HG02571 (cell line): ENCODE measurements around the gene NOTCH2.

ENCODE experiments used
- ATAC-seq: cut with Tn5 transposase; IDR thresholded peaks from one replicate; pipeline ENCODE4 v1.9.1; 2021; ENCODE audit warnings: mild to moderate bottlenecking, moderate library complexity; ENCODE audit not compliant: unreplicated experiment

NOTCH2 gene

GRCh38 chr1:119912963-119913362 is 156.5 kb downstream of the NOTCH2 start:
- ATAC-seq: no peak

- ATAC-seq: no peak
Observed at GRCh38 chr1:119911775-119912174, 157.7 kb downstream of the NOTCH2 start.

- ATAC-seq: no peak
Observed at GRCh38 chr1:119910618-119911017, 158.8 kb downstream of the NOTCH2 start.

GRCh38 chr1:119909890-119910596 is 159.4 kb downstream of the NOTCH2 start:
- ATAC-seq: no peak

GRCh38 chr1:119908661-119909060 is 160.8 kb downstream of the NOTCH2 start:
- no peak for ATAC-seq

- ATAC-seq: no peak
Observed at GRCh38 chr1:119906927-119907652, 162.4 kb downstream of the NOTCH2 start.

- no peak for ATAC-seq
Observed at GRCh38 chr1:119903443-119903835, 166.0 kb downstream of the NOTCH2 start.

GRCh38 chr1:119902775-119903442 is 166.6 kb downstream of the NOTCH2 start:
- no peak for ATAC-seq

- ATAC-seq: no peak
Observed at GRCh38 chr1:119898981-119899720, 170.3 kb downstream of the NOTCH2 start.

- ATAC-seq: no peak
Observed at GRCh38 chr1:119898530-119898929, 170.9 kb downstream of the NOTCH2 start.

GRCh38 chr1:119896303-119896702 is 173.2 kb downstream of the NOTCH2 start, which contains the start of gene ADAM30:
TSS of gene ADAM30 (minus strand) at chr1:119896515. CDS start at chr1:119896336, 179 bp downstream.
- ATAC-seq: no peak

GRCh38 chr1:119895102-119895501 is 174.4 kb downstream of the NOTCH2 start:
- ATAC-seq: no peak

GRCh38 chr1:119893827-119894700 is 175.4 kb downstream of the NOTCH2 start:
- ATAC-seq: no peak

GRCh38 chr1:119893238-119893791 is 176.1 kb downstream of the NOTCH2 start:
- no peak for ATAC-seq

GRCh38 chr1:119891386-119891785 is 178.1 kb downstream of the NOTCH2 start:
- no peak for ATAC-seq

GRCh38 chr1:119888476-119888875 is 181.0 kb downstream of the NOTCH2 start:
- ATAC-seq: no peak

- ATAC-seq: no peak
Observed at GRCh38 chr1:119887427-119887826, 182.0 kb downstream of the NOTCH2 start.

GRCh38 chr1:119885903-119886783 is 183.3 kb downstream of the NOTCH2 start:
- no peak for ATAC-seq

- ATAC-seq: no peak
Observed at GRCh38 chr1:119884711-119885110, 184.8 kb downstream of the NOTCH2 start.
